MM.1S (cell line): ENCODE data around the gene SMARCA4.

Source experiments
- EZH2 ChIP-seq: fragments of 300-600 bp; sonication (generic); optimal IDR thresholded peaks from 2 replicates; pipeline ENCODE3; 2017; ENCODE audit warnings: low read depth, mild to moderate bottlenecking, antibody characterized with exemption, low read length, mixed read lengths
- TF ChIP-seq, protein P1 (sequence below): fragments of 300-600 bp; sonication (generic); IDR thresholded peaks from 2 replicates; pipeline ENCODE4 v1.5.1; 2016; ENCODE audit warnings: antibody characterized with exemption, low read length, mixed read lengths

DNA sequence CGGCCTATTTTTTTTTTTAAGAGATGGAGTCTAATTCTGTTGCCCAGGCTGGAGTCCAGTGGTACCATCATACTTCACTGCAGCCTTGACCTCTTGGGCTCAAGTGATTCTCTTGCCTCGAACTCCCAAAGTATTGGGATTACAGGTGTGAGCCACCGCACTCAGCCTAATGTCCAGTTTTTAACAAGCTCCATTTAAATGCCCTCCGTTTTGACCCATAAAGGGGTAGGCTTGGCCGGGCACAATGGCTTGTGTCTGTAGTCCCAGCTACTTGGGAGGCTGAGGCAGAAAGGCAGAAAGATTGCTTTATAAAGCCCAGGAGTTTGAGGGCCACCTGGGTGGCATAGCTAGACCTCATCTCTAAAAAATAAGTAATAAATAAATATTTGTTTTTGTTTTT lies 140.2 kb downstream of the SMARCA4 start:
- TF ChIP-seq, protein P1, sequence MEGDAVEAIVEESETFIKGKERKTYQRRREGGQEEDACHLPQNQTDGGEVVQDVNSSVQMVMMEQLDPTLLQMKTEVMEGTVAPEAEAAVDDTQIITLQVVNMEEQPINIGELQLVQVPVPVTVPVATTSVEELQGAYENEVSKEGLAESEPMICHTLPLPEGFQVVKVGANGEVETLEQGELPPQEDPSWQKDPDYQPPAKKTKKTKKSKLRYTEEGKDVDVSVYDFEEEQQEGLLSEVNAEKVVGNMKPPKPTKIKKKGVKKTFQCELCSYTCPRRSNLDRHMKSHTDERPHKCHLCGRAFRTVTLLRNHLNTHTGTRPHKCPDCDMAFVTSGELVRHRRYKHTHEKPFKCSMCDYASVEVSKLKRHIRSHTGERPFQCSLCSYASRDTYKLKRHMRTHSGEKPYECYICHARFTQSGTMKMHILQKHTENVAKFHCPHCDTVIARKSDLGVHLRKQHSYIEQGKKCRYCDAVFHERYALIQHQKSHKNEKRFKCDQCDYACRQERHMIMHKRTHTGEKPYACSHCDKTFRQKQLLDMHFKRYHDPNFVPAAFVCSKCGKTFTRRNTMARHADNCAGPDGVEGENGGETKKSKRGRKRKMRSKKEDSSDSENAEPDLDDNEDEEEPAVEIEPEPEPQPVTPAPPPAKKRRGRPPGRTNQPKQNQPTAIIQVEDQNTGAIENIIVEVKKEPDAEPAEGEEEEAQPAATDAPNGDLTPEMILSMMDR, result no peak
- no peak for TF ChIP-seq EZH2
